Endothelial cell (in vitro differentiated cells): Measurements from ENCODE around the gene INTS11. TPM values are rescaled to one million over a fixed set of nuclear protein-coding genes. Genes with fewer than 3 reads are reported as not detected.
"Not testable (repeated sequence)": the region's sequence is repeated elsewhere in the genome, so short reads cannot be mapped to it uniquely, and the experiment has no call there.

Experiments
- DNase-seq: peaks from one replicate; pipeline ENCODE4 v3.0.0; 2021; ENCODE audit warnings: low spot score
- H3K27ac Mint-ChIP-seq: one replicate; pipeline ENCODE4 v1.8.0; 2021; ENCODE audit warnings: mixed read lengths, inconsistent platforms; ENCODE audit not compliant: unreplicated experiment
- H3K27me3 Mint-ChIP-seq: one replicate; pipeline ENCODE4 v1.8.0; 2021; ENCODE audit warnings: mild to moderate bottlenecking, moderate library complexity, mixed read lengths, inconsistent platforms; ENCODE audit not compliant: unreplicated experiment
- H3K36me3 Mint-ChIP-seq: one replicate; pipeline ENCODE4 v1.8.0; 2021; ENCODE audit warnings: mild to moderate bottlenecking, low read depth, mixed read lengths, inconsistent platforms; ENCODE audit not compliant: unreplicated experiment
- H3K4me1 Mint-ChIP-seq: one replicate; pipeline ENCODE4 v1.8.0; 2021; ENCODE audit warnings: mild to moderate bottlenecking, mixed read lengths, inconsistent platforms; ENCODE audit not compliant: unreplicated experiment
- H3K4me3 Mint-ChIP-seq: one replicate; pipeline ENCODE4 v1.8.0; 2021; ENCODE audit warnings: mild to moderate bottlenecking, mixed read lengths, inconsistent platforms; ENCODE audit not compliant: unreplicated experiment
- H3K9me3 Mint-ChIP-seq: one replicate; pipeline ENCODE4 v1.8.0; 2021; ENCODE audit warnings: mixed read lengths, inconsistent platforms; ENCODE audit not compliant: unreplicated experiment
- CTCF ChIP-seq: fragments of 200-600 bp; sonication (generic); IDR thresholded peaks from one replicate; pipeline ENCODE4 v1.5.0; 2021; ENCODE audit warnings: antibody characterized with exemption; ENCODE audit not compliant: unreplicated experiment
- total RNA-seq: library from RNA; stranded (reverse); fragmentation: NEBNext Ultra II Directional; extraction: Animal tissue kit (Norgen Biotek cat#: 25700); gene quantifications from one replicate; pipeline ENCODE4 v1.2.1, GENCODE V29; 2021; ENCODE audit not compliant: unreplicated experiment

The INTS11 gene
- total RNA-seq, 1 donor from 2014 or later: 104 TPM

- Mint-ChIP-seq H3K4me1 (peaks cover 4% of the 10 kb centered on the region), H3K4me3 (no peak overlapping the region), H3K27ac (no peak overlapping the region), H3K36me3 (peaks cover 4% of the 10 kb centered on the region), H3K9me3 (no peaks in the 10 kb centered on the region), H3K27me3 (peaks cover 5% of the 10 kb centered on the region)
- TF ChIP-seq CTCF: no peak
- DNase-seq: no peak
Measured at GRCh38 chr1:1371364-1371745, 46.9 kb upstream of the INTS11 start.

- DNase-seq: no peak
- Mint-ChIP-seq H3K9me3 (no peaks in the 10 kb centered on the region), H3K4me1 (peaks cover 4% of the 10 kb centered on the region), H3K27ac (no peak overlapping the region), H3K4me3 (no peak overlapping the region), H3K27me3 (peaks cover 5% of the 10 kb centered on the region), H3K36me3 (peaks cover 4% of the 10 kb centered on the region)
- no peak for TF ChIP-seq CTCF
Measured at GRCh38 chr1:1370771-1371300, 46.4 kb upstream of the INTS11 start.

GRCh38 chr1:1370094-1370493 is 45.6 kb upstream of the INTS11 start:
- DNase-seq, H3K27ac Mint-ChIP-seq, H3K27me3 Mint-ChIP-seq, H3K4me1 Mint-ChIP-seq, H3K9me3 Mint-ChIP-seq, H3K4me3 Mint-ChIP-seq, H3K36me3 Mint-ChIP-seq: not testable (repeated sequence)

GRCh38 chr1:1367315-1367714 is 42.9 kb upstream of the INTS11 start:
- Mint-ChIP-seq H3K27me3 (peaks cover 1% of the 10 kb centered on the region), H3K9me3 (no peaks in the 10 kb centered on the region), H3K4me3 (no peak overlapping the region), H3K27ac (no peak overlapping the region), H3K36me3 (no peaks in the 10 kb centered on the region), H3K4me1 (no peaks in the 10 kb centered on the region)
- DNase-seq: no peak
- TF ChIP-seq CTCF: no peak

GRCh38 chr1:1366699-1367066 is 42.2 kb upstream of the INTS11 start:
- H3K36me3 Mint-ChIP-seq: no peaks in the 10 kb centered on the region
- DNase-seq: no peak

More at GRCh38 chr1:1366699-1367066, 42.2 kb upstream of the INTS11 start:
- Mint-ChIP-seq H3K4me3 (no peak overlapping the region), H3K4me1 (no peaks in the 10 kb centered on the region), H3K9me3 (no peaks in the 10 kb centered on the region), H3K27ac (no peak overlapping the region), H3K27me3 (peaks cover 3% of the 10 kb centered on the region)
- no peak for TF ChIP-seq CTCF
